ENCODE data around the gene ANKRD39.
"Not testable (repeated sequence)": the region's sequence is repeated elsewhere in the genome, so short reads cannot be mapped to it uniquely, and the experiment has no call there.

Gene ANKRD39, protein sequence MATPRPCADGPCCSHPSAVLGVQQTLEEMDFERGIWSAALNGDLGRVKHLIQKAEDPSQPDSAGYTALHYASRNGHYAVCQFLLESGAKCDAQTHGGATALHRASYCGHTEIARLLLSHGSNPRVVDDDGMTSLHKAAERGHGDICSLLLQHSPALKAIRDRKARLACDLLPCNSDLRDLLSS

DNA sequence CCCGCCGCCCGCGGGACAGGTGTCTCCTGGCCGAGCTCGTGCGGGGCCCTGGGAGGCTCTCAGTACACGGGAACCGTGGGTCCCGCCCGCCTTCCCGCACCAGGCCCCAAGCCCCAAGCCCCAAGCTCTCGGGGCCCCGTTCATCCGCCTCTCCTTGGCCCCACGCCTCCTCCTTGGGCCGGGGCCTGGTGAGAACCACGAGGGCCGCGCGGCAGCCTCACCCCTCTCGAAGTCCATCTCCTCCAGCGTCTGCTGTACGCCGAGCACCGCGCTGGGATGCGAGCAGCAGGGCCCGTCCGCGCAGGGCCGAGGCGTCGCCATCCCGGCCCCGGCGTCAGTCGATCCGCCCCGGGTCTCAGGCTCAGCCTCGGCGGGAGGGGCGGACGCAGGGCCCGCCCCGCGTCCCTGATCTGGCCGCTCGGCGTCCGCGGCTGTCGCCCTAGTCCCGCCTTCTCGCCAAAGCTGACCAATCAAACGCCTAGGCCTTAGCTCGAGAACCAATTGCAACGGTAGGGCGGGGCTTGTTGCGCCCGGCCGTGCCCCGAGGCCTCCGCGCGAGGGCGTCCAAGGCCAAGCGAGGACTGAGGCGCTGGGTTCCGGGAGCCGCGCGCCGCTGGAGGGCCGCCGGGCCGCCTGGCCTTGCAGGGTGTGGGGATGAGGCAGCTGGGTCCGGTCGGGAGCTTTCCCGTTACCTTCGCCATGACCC is at the start of gene ANKRD39:
TSS of gene ANKRD39 (minus strand) at position 350 of the 706 bp plus-strand sequence. CDS start at position 321, 29 bp downstream.
- peak; percentile 99 to 100 (median 100) for DNase-seq

DNA sequence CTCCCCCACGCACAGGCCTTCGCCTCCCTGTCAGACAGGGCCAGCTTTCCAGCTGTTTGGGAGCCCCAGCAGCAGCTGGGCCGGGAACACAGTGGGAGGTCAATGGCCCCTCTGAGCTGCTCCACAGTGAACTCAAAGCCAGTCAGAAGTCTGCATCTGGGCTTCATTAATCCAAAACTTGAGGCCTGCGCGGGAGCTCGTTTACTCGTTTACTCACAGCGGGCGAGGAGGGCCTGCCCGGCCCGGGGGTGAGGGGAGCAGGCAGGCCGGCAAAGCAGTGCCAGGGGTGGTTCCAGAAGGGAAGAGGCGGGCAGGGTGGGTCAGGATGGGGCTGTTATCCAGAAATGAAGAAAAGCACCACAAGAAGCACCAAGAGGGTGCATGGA is 48.9 kb upstream of the ANKRD39 start:
- no peak for DNase-seq

DNA sequence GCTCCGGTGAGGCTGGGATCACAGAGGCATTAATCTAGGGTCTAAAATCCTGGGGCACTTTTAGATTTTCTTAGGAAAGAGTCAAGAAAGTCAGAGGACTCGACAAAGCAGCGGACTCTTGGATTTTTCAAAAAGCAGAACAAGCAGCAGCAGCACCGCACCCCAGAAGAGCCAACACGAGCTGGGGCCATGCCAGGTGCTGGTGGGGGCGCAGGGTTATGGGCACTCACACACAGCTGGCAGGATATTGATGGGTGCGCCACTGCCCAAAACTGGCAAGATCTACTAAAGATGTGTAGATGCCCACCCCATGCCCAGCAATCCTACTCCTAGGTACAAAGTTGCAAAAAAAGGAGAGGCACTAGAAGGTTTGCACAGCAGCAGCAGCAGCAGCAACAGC is 46.0 kb upstream of the ANKRD39 start:
- DNase-seq: no peak

DNA sequence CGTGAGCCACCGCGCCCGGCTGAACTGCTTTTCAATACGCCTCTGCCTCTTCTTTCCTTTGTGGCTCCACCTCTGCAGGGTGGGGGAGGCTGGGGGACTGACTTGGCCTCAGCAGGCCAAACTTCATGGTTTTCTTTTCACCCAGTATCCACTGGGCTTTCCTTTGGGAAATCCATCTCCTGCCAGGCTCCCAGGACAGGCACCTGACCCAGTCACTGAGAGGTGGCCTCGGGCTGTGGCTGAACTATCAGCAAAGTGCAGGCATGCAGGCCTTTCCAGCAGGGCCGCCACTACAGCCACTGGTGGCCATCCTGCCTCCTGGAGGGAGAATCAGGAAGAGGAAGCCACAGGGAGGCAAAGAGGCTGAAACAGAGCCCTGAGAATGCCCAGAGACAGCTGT is 45.5 kb upstream of the ANKRD39 start:
- DNase-seq: peak in 1 of 3 donors; percentile 27

DNA sequence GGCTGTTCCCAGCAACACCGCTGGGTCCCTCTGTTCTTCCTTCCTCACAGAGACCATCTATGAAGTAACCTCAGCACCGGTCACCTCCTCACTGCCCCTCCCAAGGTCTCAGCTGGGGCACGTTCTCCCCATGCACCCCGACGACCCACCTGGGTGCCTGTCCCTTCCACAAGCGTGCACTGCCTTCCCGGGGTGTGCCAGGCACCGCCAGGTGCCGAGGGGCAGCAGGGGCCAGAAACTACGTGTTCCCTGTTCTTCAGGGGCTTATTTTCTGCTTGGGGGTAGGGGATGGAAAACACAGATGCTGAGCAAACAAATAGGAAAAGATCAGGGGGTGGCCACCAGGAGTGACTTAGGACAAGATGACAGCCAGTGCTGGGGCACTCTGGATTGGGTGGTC is 42.4 kb upstream of the ANKRD39 start:
- no peak for DNase-seq

DNA sequence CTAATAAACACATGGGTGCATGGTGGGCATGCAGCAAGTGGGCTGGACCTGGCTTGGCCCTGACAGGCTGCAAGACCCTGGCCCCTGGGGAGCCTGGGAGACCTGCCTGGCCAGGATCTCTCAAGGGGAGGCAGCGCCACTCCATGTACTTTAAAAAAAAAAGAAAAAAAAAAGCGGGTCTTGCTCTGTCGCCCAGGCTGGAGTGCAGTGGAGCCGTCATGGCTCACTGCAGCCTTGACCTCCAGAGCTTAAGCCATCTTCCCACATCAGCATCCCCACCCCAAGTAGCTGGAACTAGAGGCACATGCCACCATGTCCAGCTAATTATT is 41.6 kb upstream of the ANKRD39 start:
- DNase-seq: no peak

DNA sequence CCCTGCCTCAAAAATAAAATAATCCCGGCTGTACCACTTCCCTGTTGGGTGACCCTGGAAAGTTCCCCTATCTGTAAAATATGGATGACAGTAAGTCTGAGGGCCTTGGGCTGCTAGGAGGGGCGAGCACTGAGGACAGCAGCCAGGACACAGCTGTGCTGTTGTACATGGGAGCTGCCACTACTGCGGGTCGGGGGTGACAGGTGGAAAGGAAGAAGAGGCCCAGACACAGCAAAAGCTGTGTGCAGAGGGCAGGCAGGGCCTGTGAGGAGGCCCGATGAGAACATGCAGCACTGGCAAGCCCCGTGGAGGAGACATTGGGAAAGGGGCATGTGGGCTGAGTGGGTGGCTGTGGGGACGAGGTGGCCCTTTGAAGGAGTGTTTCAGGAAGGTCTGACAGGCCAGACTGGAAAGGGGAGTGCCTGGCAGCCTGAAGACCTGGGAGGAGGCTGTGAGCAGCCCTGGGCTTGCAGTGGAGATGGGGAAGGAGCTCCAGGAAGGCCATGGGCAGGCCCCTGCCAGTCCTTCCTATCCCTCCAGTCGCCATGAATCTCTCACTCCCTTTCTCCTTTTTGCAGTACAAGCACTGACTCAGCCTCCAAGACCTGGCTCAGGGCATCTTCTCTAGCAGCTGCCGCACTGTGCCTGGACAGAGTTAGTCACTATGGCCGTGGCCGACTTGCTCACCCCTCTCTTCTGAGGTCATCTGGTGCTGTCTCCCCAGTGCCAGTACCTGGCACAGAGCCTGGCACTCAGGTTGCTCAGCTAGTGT is 41.0 kb upstream of the ANKRD39 start:
- DNase-seq: peak in 1 of 3 donors; percentile 46

DNA sequence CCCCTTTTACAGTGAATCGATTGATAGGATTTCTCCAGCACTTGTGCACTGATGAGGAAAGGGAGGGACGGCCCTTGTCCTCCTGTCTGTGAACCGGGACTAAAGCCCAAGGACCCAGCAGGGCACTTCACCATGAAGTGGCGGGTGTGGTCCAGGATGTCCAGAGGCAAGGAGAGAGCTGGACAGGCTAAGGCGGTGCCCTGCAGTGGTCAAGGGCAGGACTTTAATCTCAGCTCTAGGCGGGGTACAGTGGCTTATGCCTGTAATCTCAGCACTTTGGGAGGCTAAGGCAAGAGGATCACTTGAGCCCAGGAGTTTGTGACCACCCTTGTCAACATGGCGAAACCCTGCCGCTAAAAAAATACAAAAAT is 40.3 kb upstream of the ANKRD39 start:
- DNase-seq: no peak

DNA sequence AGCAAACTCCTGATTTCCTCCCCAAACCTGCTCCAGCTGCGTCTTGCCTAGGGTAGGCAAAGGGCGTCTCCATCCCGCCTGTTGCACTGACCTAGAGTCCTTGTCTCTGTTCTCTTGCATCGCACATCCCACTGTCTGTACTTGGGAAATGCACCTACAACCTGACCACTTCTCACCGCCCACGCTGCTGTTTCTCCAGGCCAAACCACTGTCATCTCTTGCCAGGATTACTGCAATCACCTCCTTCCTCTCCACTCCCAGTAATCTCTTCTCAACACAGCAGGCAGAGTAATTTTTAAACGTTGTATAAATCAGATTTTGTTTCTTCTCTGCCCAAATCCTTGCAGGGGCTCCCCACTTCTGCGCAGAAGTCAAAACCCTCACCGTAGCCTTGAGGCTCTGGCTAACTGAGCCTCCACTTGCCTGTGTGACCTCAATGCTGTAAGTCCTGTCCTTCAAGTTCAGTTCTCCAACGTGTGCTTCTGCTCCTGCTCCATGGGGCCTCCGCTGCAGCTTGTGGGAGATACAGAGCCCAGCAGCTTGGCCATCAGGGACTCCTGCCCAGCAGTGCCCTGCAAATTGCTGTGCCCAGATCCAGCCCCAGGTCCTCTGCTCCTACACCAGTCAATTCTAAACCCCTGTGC is 39.8 kb upstream of the ANKRD39 start:
- peak in 1 of 3 donors; percentile 55 for DNase-seq

DNA sequence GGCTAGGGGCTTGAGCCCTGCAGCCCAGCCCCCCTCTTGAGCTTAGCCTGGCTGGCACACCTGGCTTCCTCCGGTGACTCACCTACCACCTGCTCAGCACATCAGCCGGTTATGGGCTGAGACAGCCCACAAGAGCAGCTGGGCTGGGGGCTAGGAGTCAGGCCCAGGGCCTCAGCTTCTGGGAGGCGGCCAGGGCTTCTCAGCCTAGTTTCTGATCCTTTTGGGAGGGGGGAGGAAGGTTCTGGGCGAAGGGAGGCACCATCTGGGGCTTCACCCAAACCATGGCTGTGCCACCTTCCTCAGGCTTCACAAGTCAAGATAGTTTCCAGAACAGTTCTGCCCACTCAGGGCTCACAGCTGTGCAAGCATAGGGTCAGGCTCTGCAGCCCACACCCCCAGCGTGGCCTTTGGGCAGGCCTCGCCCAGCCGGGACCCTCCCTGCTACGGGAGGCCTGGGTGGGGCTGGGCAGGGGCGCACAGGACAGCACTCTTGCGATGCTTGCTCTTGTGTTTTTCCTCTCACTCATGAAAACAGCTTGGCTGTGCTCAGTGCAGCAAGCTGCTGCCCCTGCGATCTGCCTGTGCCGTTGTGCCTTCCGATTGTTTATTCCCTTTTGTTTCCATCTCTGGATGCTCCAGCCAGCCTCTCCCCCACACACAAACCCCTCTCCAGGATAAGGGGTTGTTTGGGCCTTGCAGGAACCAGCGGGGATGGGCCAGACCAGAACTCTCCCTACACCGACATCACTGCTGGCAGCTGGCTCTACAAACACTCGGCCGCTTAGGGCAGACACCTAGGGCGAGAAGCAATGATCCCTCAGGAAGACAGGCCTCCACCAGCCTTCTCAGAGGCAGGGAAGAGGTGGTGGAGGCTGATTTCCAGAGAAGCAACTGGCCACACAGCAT is 38.2 kb upstream of the ANKRD39 start:
- no peak for DNase-seq

DNA sequence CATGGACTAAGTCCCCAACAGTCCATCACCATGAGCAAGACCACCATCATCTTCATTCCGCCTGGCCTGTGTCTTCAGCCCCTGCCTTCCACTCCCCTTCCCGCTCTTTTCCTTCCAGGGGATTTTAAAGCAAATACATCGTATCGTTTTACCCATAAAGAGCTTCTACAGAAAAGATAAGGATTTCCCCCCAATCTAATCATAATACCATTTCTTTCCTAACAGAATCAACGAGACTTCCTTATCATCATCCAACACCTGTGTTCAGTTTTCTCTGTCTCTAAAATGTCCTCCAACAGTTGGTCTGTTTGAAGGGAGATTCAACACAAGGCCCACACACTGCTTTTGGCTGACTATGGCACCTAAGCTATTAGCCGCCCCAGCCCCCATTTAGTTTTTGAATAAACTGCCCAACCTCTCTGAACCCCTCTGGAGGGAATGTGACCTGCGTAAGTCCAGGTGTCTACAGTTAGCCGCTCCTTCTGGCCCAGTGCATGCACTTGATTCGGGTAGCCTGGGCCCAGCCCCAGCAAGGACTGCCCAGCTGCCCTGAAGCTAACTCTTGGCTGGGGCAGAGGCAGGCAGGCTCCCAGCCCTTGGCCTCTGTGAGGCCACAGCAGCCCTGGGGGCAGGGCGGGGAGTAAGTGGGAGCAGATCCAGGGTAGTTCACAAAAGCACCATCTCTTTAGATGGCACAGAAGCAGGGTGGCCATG is 37.4 kb upstream of the ANKRD39 start:
- DNase-seq: no peak

DNA sequence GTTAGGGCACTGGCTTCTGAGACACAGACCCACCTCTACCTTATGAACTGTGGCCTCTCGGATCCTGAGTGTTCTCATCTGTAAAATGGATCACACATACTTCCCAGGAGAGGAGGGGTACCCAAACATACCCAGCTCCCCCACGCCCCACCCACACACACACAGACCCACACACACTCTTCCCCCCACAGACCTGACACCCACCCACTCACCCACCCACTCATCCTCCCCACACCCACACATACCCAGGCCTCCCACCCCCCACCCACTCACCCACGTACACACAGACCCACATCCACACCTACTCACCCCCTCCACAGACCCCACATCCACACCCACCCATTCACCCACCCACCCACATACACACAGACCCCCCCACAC is 36.3 kb upstream of the ANKRD39 start:
- no peak for DNase-seq

DNA sequence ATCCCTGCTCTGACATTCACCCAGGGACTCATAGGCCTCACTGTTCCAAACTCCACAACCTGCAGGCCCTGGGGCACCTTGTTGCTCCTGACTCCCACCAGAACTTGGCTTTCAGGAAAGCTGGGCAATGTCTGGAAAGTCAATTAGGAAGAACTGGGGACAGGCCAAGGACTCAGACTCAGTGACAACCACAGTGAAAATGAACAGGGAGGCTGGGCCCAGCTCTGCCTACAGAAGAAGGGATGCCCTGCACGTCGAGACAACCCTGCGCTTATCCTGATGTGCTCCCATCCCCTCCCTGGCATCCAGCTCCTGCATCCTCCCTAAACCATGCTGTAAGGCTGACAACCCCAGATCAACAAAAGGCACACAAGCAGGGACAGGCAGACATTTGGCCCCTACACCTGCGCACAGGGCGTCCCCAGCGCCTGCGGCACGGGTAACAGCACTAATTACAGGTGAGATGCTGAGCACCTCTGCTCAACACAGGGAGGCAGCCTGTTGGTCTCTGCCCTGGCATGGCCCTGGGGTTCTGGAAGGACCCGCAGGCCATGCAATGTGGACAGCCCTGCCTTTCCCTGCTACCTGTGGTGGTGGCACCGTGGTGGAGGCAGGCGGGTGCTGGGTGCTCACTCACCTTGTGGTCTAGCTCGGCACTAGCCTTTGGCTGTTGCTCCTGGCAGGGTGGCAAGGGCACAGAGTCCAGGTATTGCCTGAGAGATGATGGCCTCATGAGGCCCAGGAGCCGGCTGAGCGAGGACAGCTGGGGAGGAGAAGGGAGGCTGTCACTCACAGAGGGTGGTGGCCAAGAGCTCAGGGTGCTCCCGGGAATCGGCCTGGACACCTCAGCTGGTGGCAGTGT is 35.7 kb upstream of the ANKRD39 start:
- DNase-seq: no peak

DNA sequence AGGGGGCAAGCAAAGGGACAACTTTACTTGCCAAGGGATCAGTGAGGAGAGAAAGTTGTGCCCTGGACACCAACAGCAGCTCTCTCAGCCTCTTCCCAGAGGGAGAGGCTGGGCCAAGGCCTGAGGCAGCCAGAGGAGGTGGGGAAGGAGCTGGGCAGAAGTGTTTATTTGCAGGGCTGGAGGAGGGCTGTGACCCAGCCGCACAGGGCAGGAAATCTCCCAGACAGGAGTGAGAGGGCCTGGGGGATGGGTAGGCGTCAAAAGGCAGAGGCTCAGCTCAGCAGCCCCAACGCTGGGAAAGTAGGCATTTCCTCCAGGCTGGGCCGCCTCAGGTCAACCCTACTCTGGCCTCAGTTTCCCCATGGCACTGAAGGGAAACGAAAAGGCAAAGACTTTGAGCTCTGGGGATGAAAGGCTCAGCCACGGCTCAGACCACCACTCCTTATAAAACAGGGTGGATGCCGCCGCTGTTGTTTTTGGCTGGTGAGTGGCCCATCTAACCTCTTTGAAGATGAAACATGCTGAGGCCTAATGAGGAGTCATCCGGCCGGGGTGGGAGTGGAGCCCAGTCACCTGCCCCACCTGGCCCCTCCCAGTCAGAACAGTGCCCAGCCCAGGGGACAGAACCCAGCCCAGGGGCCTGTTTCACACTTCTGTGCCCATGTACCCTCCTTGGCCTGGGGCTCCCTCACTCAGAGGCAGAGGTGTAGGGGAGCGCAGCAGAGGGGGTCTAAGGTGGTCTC is 33.9 kb upstream of the ANKRD39 start:
- no peak for DNase-seq

DNA sequence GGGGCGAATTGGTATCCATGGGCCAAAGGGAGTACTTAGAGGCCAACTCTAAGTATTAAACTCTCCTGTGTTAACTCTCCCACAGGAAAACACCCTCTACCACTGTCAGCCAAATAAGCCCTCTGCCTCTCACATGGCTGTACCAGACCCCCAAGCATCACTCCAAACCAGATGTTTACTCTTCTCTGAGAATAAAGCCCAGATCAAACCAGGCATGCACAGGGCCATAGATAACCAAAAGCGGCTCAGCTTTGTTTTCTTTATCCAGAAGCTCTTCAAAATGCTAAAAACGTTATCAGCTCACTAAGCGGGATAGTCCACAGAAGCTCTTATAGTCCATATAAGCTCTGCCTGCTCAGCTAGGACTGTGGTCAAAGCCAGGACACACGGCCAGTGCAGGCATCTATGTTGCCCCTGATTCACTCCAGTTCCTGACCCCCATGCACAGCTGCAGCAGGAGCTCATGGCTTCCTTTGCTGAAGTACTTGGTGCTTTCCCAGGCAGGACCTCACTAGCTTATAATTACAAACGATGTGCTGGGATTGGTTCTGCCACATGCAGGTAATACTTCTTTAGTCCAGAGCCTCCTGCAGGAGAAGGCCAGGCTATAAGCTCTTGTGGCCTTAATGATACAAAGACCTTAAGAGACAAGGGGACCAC is 33.0 kb upstream of the ANKRD39 start:
- no peak for DNase-seq

DNA sequence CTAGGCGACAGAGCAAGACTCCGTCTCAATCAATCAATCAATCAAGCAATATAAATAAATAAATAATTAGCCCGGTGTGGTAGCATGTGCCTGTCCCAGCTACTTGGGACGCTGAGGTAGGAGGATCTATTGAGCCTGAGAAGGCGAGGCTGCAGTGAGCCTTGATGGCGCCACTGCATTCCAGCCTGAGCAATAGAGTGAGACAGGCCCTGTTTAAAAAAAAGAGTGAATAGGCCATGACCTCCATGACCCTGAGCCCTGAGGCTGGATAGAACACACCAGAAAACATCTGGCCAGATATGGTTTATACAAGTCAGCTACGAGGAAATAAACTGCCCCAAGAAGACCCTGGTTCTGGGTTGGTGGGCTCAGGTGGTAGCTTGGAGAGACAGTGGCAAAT is 32.4 kb upstream of the ANKRD39 start:
- no peak for DNase-seq

DNA sequence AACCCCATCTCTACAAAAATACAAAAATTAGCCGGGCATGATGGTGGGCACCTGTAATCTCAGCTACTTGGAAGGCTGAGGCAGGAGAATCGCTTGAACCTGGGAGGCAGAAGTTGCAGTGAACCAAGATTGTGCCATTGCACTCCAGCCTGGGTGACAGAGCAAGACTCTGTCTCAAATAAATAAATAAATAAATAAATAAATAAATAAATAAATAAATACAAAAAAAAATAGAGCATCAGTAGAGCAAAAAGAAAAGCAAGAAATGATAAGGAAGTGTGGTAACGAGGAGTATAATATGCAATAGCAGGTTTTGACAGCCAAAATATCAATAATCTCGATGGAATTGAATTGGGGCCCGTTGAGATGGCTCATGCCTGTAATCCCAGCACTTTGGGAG is 31.7 kb upstream of the ANKRD39 start:
- DNase-seq: not testable (repeated sequence)

DNA sequence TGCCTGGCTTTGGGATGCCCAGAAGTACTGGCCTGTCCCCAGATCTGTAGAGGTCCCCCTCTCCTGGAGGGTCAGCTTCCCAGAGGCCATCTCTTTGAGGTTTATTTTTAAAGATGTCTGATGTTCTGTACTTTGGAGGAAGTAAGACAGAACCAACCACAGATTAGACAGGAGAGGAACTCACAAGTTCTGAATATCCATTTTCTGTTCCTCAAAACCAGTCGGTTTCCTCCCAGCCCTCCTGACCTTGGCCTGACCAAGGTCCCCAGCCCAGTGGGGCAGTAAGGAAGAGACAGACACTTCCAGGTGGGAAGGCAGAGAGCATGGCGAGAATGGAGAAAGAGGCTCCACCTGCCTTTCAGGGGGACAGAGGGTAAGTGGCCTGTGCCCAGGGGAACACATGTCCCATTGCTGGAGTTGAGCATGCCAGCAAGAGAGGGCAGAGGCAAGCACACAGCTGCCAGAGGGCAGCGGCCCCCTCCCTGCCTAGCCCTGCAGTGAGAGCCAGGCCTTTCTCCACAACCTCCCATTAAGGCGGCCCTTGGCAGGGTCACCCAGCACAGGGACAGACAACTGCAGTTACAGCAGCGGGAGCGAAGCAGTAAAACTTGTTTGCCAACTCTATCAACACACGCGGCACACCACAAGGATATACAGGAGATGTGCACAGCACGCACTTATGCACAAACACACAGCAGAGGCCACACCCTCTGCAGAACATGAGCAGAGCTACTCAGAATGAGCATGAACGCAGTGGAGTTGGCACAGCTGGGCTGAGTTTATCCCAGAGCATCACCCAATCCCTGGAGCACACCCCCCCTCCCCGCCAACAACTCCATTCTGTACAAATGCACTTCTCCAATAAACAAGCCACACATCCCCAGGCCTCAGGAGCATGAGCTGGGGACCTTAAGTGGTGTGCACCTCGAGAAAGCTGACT is 30.5 kb upstream of the ANKRD39 start:
- peak; percentile 65 to 73 (median 71) for DNase-seq

All from suppressor macrophage treated with lipopolysaccharide for 1 hour (primary cell).